Stimulated activated CD4-positive, alpha-beta T cell treated with anti-CD3 and anti-CD28 coated beads, TNF-alpha, amount 100 ng/mL, for 24 hours (primary cell): Measurements from ENCODE around the gene DNTTIP2.
"Not testable (repeated sequence)": the region's sequence is repeated elsewhere in the genome, so short reads cannot be mapped to it uniquely, and the experiment has no call there.

Experiments
- DNase-seq, 3 experiments: peaks; one replicate each; pipeline ENCODE4 v3.0.0-alpha.2; 2020; ENCODE audit warnings: low read depth in 3 of 3

DNTTIP2 gene, protein sequence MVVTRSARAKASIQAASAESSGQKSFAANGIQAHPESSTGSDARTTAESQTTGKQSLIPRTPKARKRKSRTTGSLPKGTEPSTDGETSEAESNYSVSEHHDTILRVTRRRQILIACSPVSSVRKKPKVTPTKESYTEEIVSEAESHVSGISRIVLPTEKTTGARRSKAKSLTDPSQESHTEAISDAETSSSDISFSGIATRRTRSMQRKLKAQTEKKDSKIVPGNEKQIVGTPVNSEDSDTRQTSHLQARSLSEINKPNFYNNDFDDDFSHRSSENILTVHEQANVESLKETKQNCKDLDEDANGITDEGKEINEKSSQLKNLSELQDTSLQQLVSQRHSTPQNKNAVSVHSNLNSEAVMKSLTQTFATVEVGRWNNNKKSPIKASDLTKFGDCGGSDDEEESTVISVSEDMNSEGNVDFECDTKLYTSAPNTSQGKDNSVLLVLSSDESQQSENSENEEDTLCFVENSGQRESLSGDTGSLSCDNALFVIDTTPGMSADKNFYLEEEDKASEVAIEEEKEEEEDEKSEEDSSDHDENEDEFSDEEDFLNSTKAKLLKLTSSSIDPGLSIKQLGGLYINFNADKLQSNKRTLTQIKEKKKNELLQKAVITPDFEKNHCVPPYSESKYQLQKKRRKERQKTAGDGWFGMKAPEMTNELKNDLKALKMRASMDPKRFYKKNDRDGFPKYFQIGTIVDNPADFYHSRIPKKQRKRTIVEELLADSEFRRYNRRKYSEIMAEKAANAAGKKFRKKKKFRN

DNA sequence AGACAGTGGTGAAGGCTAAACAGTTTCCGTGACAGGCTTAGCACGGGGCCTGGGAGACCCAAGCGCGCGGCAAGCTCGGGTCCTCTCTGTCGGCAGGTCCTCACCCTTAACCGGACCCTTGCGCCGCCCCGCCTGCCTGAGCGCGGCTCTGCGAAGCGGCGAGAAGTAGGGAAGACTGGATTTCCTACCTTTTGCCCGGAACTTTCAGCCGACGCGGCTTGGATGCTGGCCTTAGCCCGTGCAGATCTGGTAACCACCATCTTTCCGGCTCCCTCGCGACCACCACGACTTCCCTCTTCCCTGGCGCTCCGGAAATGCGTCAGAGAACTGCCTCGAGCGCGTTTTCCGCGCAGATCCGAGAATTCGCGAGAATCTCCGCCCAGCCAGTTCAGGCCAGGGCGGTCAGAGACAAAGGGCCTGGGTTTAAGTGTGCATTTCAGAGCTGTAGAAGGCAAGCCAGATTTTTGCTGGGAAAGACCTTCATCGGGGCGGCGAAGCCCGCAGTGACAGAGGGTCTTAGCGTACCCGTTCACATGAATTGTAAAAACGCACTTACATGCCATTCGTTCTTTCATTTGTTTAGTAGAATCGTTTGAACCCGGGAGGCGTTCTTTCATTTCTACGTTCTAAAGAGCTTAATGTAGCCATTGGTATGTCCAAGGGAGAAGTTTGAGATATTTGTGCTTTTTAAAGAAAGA lies at the start of gene DNTTIP2:
DNTTIP2 (minus strand) TSS at position 318 of the 698 bp plus-strand sequence; CDS start at position 260, 58 bp downstream.
- DNase-seq, result peak; percentile 79 to 88 (median 85)

DNA sequence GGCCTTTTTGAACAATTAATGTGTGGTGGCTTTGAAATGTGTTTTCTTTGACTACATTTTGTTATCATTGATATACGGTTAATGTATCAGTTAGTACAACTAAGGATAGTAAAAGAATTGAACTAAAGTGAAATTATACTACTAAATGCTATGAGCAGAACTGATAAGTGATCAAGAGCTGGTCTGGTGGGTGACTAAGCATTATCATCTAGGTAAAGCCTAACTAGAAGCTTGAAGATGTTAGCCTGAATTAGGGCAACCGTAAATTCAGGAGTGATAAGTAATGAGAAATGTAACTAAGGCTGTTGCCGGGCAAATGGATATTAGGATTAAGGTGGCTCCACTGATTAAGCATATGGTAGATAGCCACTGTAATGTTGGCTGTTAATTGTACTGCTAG lies 46.2 kb upstream of the DNTTIP2 start:
- no peak for DNase-seq

DNA sequence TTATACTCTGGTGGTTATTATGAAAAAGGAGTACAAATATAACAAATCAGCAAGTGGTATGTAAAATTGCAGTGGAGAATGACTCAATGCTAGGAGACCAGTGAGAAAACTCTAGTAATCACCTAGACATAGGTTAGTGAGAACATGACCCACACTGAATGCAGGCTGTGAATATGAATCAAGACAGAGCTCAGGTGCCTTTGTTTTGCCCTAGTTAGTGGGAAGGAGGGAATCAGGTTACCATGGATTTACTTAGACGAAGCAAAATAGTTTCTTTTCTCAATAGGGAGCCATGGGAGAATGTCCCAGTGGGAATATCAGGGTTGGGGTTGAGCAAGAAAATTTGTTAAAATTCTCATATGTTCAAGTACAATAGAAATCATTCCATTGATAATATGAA lies 40.8 kb upstream of the DNTTIP2 start:
- no peak for DNase-seq

DNA sequence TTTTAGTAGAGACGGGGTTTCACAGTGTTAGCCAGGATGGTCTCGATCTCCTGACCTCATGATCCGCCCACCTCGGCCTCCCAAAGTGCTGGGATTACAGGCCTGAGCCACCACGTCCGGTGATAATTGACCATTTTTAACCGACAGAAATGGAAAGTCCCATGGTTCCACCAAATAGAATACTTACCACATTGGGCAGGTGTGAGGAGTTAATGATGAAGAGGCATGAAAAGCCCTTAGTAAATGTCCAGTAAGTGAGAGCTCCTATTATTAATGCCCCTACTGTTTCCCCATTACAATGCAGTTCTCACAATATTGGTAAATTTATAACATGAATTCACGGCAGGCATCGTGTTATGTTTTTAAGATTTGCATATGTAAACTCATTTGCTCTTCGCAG lies 38.3 kb upstream of the DNTTIP2 start:
- no peak for DNase-seq

DNA sequence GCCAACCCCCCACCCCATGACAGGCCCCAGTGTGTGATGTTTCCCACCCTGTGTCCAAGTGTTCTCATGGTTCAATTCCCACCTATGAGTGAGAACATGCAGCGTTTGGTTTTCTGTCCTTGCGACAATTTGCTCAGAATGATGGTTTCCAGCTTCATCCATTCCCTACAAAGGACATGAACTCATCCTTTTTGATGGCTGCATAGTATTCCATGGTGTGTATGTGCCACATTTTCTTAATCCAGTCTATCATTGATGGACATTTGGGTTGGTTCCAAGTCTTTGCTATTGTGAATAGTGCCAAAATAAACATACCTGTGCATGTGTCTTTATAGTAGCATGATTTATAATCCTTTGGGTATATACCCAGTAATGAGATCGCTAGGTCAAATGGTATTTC lies 31.9 kb upstream of the DNTTIP2 start:
- not testable (repeated sequence) for DNase-seq

DNA sequence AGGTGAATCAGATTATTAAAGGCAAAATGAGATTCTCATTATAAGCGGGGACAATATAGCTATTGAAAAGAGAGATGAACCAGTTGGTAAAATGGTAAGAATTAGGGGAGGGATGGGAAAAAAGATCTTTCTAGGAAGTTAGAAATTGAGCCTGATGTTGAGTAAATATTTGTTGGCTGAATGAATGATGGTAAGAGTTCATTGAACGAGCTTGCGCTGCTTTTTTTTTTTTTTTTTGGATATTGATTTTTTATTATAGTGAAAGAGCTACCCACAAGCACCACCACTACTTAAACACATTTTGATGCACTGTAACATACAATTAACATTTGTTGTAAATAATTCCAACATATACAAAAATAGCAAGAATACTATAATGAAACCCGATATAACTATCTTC lies 31.3 kb upstream of the DNTTIP2 start:
- DNase-seq, result no peak

DNA sequence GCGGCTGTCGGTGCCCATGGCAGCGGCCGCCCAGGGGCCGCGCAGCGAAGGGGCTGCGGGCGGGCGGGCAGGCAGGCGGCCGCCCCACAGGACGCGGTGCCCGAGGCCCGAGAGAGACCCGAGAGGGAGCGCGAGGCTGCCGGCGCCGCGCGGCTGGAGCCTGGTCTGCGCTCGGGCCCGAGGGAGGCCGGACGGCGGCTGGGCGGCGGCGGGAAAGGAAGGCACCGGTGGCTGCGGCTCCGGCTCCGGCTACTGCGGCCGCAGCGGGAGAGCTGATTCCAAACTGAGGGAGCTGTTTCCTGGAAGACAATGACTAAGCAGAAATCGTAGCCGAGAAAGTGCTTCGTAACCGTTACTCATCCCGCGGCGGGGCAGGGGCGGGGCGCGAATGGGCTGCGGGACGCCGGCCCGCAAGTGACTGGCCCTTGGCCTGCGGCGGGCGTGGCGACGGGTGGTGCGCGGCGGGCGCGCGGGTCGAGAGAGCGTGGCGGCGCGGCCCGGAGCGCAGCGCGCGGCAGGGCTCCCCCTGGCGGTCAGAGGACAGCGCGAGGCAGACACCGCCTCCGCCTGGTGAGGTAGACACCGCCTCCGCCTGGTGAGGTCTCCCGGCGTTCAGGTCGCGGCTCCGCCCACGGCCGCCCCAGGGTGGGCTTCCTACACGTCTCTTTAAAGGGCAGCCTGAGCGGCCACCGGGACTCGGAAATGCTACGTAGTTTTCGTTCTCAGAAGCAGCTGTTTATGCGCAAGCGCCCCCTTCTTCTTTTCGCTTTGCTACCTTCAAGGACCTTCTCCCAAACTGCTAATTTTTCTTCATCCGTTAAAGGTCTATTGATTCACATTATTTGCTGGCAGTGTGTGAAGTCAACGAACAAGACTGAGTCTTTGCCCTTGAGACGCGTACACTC lies 30.4 kb upstream of the DNTTIP2 start, which contains the start of gene GCLM:
GCLM (minus strand) TSS at position 285 of the 905 bp plus-strand sequence; CDS start at position 18, 267 bp downstream.
- peak; percentile 77 to 90 (median 83) for DNase-seq

DNA sequence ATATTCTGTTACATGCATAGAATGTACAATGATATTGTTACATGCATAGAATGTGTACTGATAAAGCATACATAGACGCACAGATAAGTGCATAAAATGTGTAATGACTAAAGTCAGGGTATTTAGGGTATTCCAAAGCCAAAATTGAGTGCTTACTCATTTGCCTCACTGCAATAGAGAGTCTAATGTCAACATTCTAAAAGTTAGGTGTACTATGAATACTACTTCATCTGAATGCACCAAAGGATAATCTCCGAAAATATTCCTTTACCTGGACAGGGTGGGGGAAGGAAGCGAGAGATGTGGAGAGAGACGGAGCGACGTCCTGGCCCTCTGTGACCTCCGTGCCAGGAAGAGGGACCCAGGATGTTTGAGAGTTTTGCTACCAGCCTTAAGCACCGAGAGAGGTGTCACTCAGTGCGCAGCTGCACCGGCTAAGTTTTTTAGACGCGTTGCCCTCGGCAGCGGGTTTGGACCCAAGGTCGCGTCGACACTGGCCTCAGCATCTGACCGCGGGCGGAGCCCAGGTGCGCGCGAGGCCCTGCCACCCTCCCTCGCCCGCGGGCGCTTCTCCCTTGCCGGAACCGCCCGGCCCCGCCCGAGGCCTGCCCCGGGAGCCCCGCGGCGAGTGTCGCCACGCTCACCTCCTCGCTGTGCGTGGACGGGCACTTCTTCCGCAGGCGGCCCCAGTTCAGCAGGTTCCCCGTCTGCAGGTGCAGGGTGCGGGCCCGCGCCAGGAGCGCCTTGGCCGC lies 29.6 kb upstream of the DNTTIP2 start:
- peak in 2 of 3 experiments; percentile 7 to 28 for DNase-seq

DNA sequence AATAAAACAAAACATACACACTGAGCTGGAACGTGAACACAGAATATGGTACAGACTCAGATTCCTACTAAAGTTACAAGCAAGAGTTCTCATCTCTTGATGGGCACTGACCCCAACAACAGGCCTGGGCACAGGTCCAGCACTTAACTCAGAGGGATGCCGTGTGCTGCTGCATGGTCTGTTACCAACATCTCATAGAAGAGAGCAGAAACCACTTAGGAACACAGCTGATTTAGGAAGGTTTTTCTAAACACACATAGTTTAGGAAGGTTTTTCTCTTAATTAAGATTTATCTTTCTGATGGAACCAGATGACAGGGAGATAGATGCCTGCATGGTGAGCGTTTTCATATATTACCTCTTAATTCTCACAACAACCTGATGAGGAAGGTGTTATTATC lies 28.7 kb upstream of the DNTTIP2 start:
- no peak for DNase-seq

DNA sequence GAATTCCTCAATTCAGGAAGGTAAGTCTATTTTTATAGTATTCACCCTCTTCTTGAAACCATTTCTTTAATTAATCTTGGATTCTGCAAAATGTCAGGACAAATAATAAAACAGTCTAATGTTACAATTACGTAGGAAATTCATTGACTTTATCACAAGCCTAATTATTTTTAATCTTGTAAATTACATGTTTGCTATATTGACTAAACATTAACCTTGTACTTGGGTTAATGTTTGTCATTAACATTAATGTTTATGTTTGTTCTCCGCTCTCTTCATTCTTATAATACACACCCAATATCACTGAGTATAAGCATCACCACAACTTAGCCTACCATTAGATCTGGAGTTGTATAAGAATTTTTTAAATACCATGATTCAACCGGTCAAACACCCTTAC lies 27.5 kb upstream of the DNTTIP2 start:
- DNase-seq, result no peak

DNA sequence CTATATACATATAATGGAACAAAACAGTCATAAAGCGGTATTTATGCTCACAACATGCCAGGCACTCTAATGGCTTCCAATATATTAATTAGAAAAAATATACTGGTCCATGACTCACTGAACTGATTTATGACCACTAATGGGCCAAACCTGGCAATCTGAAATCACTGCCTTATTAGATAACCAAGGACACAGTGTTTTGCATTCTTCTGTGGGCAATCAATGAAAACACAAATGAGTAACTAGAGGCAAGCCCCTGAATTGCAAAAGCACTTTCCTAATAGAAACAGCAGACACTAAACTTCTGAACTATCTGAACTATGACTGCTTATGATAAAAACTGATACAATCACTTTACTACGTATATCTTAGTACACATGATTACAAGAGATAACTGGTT lies 26.7 kb upstream of the DNTTIP2 start:
- DNase-seq, result no peak

DNA sequence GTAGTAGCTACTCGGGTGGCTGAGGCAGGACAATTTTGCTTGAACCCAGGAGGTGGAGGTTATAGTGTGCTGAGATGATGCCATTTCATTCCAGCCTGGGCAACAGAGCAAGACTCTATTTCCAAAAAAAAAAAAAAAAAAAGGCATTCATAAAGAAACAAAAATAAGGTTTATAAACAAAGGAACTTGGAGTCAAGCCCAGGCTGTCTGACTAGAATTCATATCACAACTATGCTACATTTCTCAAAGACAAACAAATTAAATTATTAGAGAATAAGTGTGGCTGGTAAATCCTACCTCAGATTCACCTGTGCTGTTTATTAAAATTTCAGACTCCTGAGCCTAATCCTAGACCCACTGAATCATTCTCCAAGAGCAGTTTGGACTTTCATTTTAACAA lies 26.0 kb upstream of the DNTTIP2 start:
- no peak for DNase-seq

DNA sequence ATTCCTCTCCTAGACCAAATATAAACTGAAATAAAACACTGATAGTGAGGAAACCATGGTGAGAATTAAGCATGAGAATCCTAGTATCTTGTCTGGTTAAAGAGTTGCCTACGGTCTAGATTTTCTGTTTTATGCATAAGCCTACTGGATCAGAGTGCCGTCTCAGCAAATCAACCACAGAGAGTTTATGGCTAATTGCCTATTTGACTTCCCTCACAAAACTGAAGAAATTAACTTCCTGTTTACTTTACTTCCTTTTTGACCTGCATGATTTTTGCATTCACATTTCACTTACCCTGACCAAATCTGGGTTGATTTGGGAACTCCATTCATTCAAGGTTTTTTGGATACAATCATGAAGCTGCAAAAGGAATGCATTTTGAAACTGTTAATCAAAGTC lies 25.2 kb upstream of the DNTTIP2 start:
- no peak for DNase-seq

DNA sequence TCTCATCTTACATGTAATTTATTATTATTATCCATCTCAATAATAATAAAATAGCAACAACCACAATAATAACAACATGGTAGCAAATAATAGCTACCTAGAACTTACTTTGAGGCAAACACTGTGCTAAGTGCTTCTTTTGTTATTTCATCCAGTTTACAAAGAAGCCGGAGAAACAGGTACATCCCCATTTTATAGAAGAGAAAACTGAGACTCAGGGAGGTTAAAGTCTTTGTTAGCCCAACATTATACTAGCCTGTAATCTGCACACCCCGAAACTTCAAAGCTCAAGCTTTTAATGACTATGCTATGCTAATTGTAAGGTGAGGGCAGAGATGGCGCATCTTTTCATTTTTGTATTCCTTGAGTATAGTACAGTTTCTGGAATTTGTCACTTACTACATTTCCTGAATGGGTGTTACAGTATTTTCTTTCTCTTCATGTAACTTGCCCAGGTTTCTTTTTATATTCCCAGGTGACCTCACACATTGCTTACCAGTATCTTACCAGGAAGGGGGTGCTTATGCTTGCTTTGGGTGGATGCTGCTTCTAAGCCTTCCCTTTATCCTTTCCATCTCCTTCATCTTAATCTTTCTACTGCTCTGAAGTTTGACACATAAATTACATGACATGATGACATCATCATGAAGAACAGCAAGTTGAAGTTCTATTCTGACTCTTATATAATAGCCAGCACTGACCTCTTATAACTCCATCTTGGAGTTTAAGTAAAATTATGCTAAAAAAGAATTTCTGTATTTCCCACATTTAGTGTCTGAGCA lies 21.9 kb upstream of the DNTTIP2 start:
- DNase-seq, result no peak

DNA sequence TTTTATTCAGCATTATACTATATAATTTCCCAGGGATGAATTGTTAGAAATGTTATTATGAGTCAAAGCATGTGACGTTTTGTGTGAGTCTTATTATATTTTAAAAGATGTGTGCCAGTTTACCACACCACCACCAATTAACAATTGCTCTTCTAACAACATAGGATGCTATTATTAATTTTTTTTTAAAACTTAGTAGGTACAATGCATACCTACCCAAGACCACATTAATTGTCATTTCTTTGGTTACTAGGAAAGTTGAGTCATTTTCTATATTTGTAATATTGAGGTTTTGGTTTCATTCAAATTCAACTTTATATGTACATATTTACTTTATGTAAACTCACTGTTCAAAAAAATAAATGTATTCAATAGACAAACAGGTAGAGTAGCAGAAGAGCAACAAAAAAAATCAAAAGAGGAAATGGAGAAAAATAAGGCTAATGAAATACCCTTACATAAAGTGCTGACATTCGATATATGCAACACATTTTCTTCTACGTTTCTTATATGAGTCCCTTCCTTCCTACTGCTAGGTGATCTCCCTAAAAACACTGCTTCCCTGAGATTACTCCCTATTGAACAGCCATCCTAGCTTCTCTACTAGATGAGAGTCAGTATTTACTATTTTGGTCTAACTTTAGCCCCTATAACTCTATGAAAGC lies 20.7 kb upstream of the DNTTIP2 start:
- no peak for DNase-seq

DNA sequence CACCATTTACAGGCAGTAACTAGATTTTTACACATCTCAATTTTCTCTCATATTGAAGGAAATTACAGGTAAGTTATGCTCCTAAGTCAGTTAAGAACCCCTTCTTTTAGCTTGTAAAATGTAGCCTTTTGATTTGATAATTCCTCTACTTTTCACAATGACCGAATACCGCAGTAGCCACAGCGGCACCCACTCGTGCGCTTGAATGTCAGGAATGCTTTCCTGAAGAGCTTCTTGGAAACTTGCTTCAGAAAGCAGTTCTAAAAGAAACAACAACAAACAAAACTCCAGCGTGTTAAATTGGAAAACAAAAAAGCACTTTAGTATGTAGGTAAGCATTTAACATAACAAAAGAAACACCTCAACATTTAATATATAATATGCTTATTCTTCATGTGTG lies 9.9 kb upstream of the DNTTIP2 start:
- DNase-seq, result no peak

DNA sequence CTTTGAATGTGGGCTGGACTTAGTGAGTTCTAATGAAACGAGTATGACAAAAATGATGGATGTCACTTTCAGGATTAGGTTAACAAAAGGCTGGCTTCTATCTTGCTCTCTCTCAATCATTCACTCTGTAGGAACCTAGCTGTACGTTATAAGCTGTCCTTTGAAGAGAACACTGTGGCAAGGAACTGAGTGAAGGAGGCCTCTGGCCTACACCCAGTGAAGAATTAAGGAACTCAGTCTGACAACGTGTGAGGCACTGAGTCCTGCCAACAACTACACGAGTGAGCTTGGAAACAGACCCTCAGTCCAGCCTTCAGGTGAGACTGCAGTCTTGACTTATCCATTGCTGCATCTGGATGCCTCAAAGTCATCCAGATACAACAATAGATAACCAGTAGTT lies 3.3 kb upstream of the DNTTIP2 start:
- DNase-seq, result no peak

DNA sequence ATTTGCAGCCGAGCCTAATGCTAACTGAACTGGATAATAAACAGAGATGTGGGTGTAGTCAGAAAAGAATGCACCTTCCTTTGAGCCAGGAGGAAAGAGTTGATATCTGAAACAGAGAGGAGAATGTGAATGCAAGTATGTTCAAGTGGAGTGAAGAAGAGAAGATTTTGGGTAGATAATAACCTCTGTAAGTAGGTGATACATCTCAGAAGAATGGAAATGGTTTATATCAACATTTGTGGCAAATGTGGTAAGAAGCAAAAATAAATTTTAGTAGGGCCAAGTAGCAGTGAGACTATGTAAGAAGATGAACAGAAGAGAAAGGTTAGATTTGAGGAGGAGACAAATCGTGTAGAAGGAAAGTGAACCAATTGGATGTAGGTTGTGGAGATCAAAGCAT lies 1.7 kb upstream of the DNTTIP2 start:
- DNase-seq, result no peak

DNA sequence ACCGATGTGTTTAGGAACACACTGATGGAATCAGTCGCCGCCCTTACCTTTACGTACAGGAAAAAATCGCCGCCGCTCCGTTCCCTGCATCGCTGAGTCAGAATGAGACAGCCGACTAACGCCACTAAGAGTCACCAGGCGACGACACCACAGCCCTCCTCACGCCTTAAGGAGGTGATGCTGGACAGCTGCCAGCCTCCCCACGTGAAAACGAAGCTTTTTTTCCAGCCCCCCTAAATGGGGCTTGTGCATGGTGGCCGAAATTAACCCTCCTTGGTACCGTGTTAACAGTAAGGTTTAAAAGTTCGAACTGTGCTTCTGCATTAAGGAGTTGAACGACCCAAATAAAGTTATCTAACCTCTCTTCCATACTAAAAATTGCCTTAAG lies 511 bp downstream of the DNTTIP2 start:
- peak; percentile 16 to 63 (median 32) for DNase-seq
